CD14-positive monocyte (primary cell): Measurements from ENCODE around the gene ELL3. TPM values are rescaled to one million over a fixed set of nuclear protein-coding genes. Genes with fewer than 3 reads are reported as not detected.

ENCODE experiments used
- DNase-seq, 3 donors: peaks; one replicate each; pipeline ENCODE4 v3.0.0-alpha.2; 2011 to 2022
- H2AFZ ChIP-seq: 2 replicates; pipeline ENCODE4 v1.6.0; 2012; ENCODE audit warnings: mild to moderate bottlenecking, low read depth, low read length, inconsistent platforms; ENCODE audit not compliant: insufficient read depth, poor library complexity, severe bottlenecking
- H3K27ac ChIP-seq, 2 donors: 1 replicate in 1 of 2; 2 replicates in 1 of 2; pipeline ENCODE4 v1.5.1; 2012 to 2013; ENCODE audit warnings: low read length in 2 of 2, control low read depth in 1 of 2, inconsistent platforms in 1 of 2, low read depth in 1 of 2, mild to moderate bottlenecking in 1 of 2
- H3K27me3 ChIP-seq, 2 donors: one replicate each; pipeline versions ENCODE4 v1.6.0 to v1.6.1; 2011 to 2013; ENCODE audit warnings: low read length in 2 of 2; ENCODE audit not compliant: control insufficient read depth in 2 of 2, insufficient read depth in 2 of 2
- H3K36me3 ChIP-seq, 2 donors: replicated peaks in 1 of 2; 1 replicate in 1 of 2; 2 replicates in 1 of 2; pipeline versions ENCODE4 v1.5.1 to v1.6.1; 2012 to 2013; ENCODE audit warnings: low read length in 2 of 2, control low read depth in 1 of 2, inconsistent platforms in 1 of 2, mild to moderate bottlenecking in 1 of 2; ENCODE audit not compliant: insufficient read depth in 2 of 2, control insufficient read depth in 1 of 2
- H3K4me1 ChIP-seq, 2 donors: 1 replicate in 1 of 2; 2 replicates in 1 of 2; pipeline versions ENCODE4 v1.5.1 to v1.6.1; 2012 to 2013; ENCODE audit warnings: low read length in 2 of 2, control low read depth in 1 of 2, inconsistent platforms in 1 of 2, mild to moderate bottlenecking in 1 of 2, moderate library complexity in 1 of 2; ENCODE audit not compliant: insufficient read depth in 2 of 2, control insufficient read depth in 1 of 2
- H3K4me2 ChIP-seq: replicated peaks from 2 replicates; pipeline ENCODE3; 2012; ENCODE audit warnings: low read length, moderate library complexity, mild to moderate bottlenecking; ENCODE audit not compliant: poor library complexity, severe bottlenecking; ENCODE audit errors: extremely low read depth
- H3K4me3 ChIP-seq, 3 experiments: fragments of 200-600 bp in 1 of 3; sonication (generic) in 1 of 3; replicated peaks in 1 of 3; 1 replicate in 2 of 3; 2 replicates in 1 of 3; pipeline ENCODE4 v1.5.1; 2011 to 2013; ENCODE audit warnings: low read length in 3 of 3, mild to moderate bottlenecking in 3 of 3, control low read depth in 2 of 3, low read depth in 2 of 3, inconsistent platforms in 1 of 3, moderate library complexity in 1 of 3
- H3K79me2 ChIP-seq: 2 replicates; pipeline ENCODE4 v1.6.0; 2012; ENCODE audit warnings: mild to moderate bottlenecking, control low read depth, inconsistent platforms, low read length, moderate library complexity; ENCODE audit not compliant: insufficient read depth
- H3K9ac ChIP-seq: 2 replicates; pipeline ENCODE4 v1.6.0; 2017; ENCODE audit warnings: low read length, mild to moderate bottlenecking; ENCODE audit not compliant: insufficient read depth, poor library complexity, severe bottlenecking
- H3K9me3 ChIP-seq, 2 donors: replicated peaks in 1 of 2; 1 replicate in 1 of 2; 2 replicates in 1 of 2; pipeline versions ENCODE4 v1.5.1 to v1.6.1; 2012 to 2013; ENCODE audit warnings: low read length in 2 of 2, control low read depth in 1 of 2; ENCODE audit not compliant: control insufficient read depth in 1 of 2, insufficient read depth in 1 of 2
- H4K20me1 ChIP-seq: 2 replicates; pipeline ENCODE4 v1.6.0; 2012; ENCODE audit warnings: mild to moderate bottlenecking, low read length, control low read depth, moderate library complexity; ENCODE audit not compliant: insufficient read depth
- H3K27ac Mint-ChIP-seq, 7 donors: one replicate each; pipeline ENCODE4 v1.8.0; 2020; ENCODE audit warnings: mild to moderate bottlenecking in 7 of 7, mixed read lengths in 7 of 7, moderate library complexity in 6 of 7, inconsistent platforms in 2 of 7
- H3K27me3 Mint-ChIP-seq, 3 donors: one replicate each; pipeline ENCODE4 v1.8.0; 2021 to 2022; ENCODE audit warnings: low read depth in 3 of 3, mild to moderate bottlenecking in 3 of 3, mixed read lengths in 3 of 3, moderate library complexity in 3 of 3, inconsistent platforms in 1 of 3
- H3K36me3 Mint-ChIP-seq, 2 donors: one replicate each; pipeline ENCODE4 v1.8.0; 2020; ENCODE audit warnings: mixed read lengths in 2 of 2, inconsistent platforms in 1 of 2, mild to moderate bottlenecking in 1 of 2
- H3K4me1 Mint-ChIP-seq: one replicate; pipeline ENCODE4 v1.8.0; 2020; ENCODE audit warnings: mild to moderate bottlenecking, mixed read lengths
- H3K4me3 Mint-ChIP-seq, 2 donors: one replicate each; pipeline ENCODE4 v1.8.0; 2020; ENCODE audit warnings: mild to moderate bottlenecking in 2 of 2, mixed read lengths in 2 of 2, moderate library complexity in 1 of 2
- H3K9me3 Mint-ChIP-seq, 7 donors: one replicate each; pipeline ENCODE4 v1.8.0; 2020 to 2022; ENCODE audit warnings: mixed read lengths in 7 of 7, mild to moderate bottlenecking in 6 of 7, moderate library complexity in 6 of 7, inconsistent platforms in 2 of 7
- WGBS: methylation state at CpG from one replicate; pipeline ENCODE4 v1.1.5; 2013; ENCODE audit warnings: missing lambda C conversion rate; ENCODE audit not compliant: insufficient coverage; 5-methylcytosine and 5-hydroxymethylcytosine counted together
- intact Hi-C, 2 donors: fragments of 100-400 bp; cut with micrococcal nuclease; formaldehyde crosslinking; loops; one replicate each; pipeline versions ENCODE4 v1.15.0 to v1.15.1; 2023
- polyA plus RNA-seq, 3 donors: library from polyadenylated mRNA; depleted of rRNA in 1 of 3; unstranded in 2 of 3; stranded (reverse) in 1 of 3; fragments of 300-500 nt in 2 of 3; fragments of >200 nt in 1 of 3; fragmentation: Illumina TruSeq in 2 of 3; gene quantifications; 1 replicate in 2 of 3; 2 replicates in 1 of 3; pipeline ENCODE4 v1.2.3, GENCODE V29; 2012 to 2021
- TF ChIP-seq, protein P1 (sequence below): fragments of 200-600 bp; IDR thresholded peaks from one replicate; pipeline ENCODE4 v1.8.0; 2022; ENCODE audit warnings: antibody characterized with exemption, mild to moderate bottlenecking

ELL3 gene
- polyA plus RNA-seq, 3 donors = 0.29 to 1.2 (median 0.60) TPM

DNA sequence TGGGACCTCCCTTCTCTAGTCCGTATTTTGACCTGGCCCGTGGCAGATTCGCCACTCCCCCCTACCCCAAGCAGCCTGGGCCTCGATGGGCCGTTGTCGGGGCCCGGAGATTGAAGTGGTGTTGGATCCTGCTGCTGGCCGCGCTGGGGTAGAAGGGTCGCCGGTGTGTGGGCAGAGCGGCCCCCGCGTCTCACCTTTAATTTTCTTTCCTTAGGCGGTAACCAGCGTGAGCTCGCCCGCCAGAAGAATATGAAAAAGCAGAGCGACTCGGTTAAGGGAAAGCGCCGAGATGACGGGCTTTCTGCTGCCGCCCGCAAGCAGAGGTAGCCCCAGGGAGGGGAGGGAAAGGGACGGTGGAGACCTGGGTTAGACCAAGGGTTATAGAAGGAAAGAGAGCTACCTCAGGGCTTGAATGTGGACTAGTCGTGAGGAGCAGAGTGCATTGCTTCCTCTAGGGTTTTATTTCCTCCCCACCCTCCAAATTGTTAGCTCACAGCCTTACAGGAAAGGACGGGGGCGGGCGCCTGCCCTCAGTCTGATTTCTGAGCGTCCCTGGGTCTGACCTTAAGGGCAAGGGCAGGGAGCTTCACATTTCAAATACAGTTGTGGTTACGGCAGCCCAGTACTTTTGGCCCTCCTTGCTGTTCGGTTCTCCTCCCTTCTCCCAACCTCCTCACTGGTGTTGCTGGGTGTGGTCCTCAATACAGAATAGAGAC is 16.2 kb upstream of the ELL3 start:
- H3K4me3 Mint-ChIP-seq = peak overlapping the region; percentile 95
- peaks cover 0 to 1% (median 0%) of the 10 kb centered on the region in 3 donors for H3K27me3 Mint-ChIP-seq
- WGBS = under 1% methylated on average over 21 of the region's 33 CpGs
- peak overlapping the region; percentile 64 for H2AFZ ChIP-seq
- peak overlapping the region; percentile 95 for H3K4me2 ChIP-seq
- peak in 2 of 3 donors; percentile 35 to 36 for DNase-seq
- no peaks in the 10 kb centered on the region for H3K9me3 Mint-ChIP-seq
- TF ChIP-seq, protein P1, sequence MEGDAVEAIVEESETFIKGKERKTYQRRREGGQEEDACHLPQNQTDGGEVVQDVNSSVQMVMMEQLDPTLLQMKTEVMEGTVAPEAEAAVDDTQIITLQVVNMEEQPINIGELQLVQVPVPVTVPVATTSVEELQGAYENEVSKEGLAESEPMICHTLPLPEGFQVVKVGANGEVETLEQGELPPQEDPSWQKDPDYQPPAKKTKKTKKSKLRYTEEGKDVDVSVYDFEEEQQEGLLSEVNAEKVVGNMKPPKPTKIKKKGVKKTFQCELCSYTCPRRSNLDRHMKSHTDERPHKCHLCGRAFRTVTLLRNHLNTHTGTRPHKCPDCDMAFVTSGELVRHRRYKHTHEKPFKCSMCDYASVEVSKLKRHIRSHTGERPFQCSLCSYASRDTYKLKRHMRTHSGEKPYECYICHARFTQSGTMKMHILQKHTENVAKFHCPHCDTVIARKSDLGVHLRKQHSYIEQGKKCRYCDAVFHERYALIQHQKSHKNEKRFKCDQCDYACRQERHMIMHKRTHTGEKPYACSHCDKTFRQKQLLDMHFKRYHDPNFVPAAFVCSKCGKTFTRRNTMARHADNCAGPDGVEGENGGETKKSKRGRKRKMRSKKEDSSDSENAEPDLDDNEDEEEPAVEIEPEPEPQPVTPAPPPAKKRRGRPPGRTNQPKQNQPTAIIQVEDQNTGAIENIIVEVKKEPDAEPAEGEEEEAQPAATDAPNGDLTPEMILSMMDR = no peak
- peak overlapping the region; percentile 100 for H3K9ac ChIP-seq
- intact Hi-C loops = loop anchor here (5.0 kb wide), 2 partner anchors 34 to 46 kb away; partner anchors contain the start of genes WDR76 (in 2 of the 2) and PDIA3 (in 1 of the 2)
- H3K4me1 ChIP-seq = peaks cover 21 to 27% of the 10 kb centered on the region in 2 donors
- no peaks in the 10 kb centered on the region for H3K27me3 ChIP-seq
- peak overlapping the region; percentile 83 to 100 (median 100) for H3K4me3 ChIP-seq
- H3K36me3 Mint-ChIP-seq = peaks cover 39 to 41% of the 10 kb centered on the region in 2 donors
- H3K36me3 ChIP-seq = peaks cover 27 to 44% of the 10 kb centered on the region in 2 donors
- H3K9me3 ChIP-seq = no peaks in the 10 kb centered on the region
- peaks cover 39% of the 10 kb centered on the region for H4K20me1 ChIP-seq
- peaks cover 40% of the 10 kb centered on the region for H3K79me2 ChIP-seq
- H3K4me1 Mint-ChIP-seq = peaks cover 39% of the 10 kb centered on the region
- peak overlapping the region; percentile 98 to 100 (median 99) for H3K27ac Mint-ChIP-seq
- peak overlapping the region; percentile 98 to 100 for H3K27ac ChIP-seq

DNA sequence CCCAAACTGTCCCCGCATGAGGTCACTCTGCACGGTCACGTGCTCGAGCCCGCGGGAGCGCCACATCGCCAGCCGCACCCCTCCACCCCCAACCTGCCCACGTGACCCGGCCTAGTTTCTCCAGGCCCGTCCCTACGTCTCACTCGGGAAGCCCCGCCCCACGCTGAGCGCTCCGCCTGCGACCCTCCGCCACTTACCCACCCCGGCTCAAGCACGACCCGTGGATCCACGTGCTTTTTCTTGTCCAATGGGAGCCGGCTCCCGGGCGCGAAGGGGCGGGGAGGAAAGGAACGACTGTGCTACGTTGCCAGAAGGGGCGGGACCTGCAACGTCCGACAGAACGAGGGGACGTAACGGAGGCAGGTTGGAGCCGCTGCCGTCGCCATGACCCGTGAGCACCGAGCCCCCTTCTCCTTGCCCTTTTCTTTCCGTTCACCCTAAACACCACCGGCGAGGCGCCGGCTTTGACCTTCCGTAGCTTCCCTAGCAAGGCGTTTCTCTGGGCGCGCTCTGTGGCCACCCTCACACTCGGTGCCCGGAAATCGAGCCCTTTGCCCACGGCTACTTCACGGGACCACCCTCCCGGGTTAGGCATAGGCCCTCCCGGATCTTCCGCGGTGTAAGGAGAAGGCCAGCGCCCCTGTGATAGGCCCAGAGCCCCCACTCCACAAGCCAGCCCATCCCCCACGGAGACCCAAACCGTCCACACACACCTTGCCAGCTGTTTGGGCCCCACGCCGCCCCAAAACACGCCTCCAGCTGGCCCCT is 15.4 kb upstream of the ELL3 start, which contains the start of gene SERF2:
Gene SERF2 (plus strand): TSS at position 328 of the 768 bp plus-strand sequence. CDS start 57 bp downstream, at position 385.
- DNase-seq = peak; percentile 98 to 100 (median 100)
- peak within 1 kb of the TSS; percentile 94 for H2AFZ ChIP-seq
- no peaks in the 10 kb centered on the region for H3K9me3 ChIP-seq
- Mint-ChIP-seq H3K27me3 (peaks cover 0 to 1% (median 0%) of the 10 kb centered on the region in 3 donors), H3K4me1 (peaks cover 35% of the 10 kb centered on the region), H3K9me3 (no peaks in the 10 kb centered on the region), H3K36me3 (peaks cover 36 to 41% of the 10 kb centered on the region in 2 donors), H3K4me3 (peak within 1 kb of the TSS; percentile 95), H3K27ac (peak within 1 kb of the TSS; percentile 98 to 100 (median 99))
- intact Hi-C loops = loop anchor here (5.0 kb wide), 2 partner anchors 35 to 45 kb away; partner anchors contain the start of genes WDR76 (in 2 of the 2) and PDIA3 (in 1 of the 2)
- TF ChIP-seq, protein P1 = no peak
- peak within 1 kb of the TSS; percentile 98 to 100 for H3K27ac ChIP-seq
- peak within 1 kb of the TSS; percentile 100 for H3K9ac ChIP-seq
- H3K4me3 ChIP-seq = peak within 1 kb of the TSS; percentile 83 to 100 (median 100)
- H3K27me3 ChIP-seq = no peaks in the 10 kb centered on the region
- peaks cover 40% of the 10 kb centered on the region for H3K79me2 ChIP-seq
- peaks cover 39% of the 10 kb centered on the region for H4K20me1 ChIP-seq
- H3K4me2 ChIP-seq = peak within 1 kb of the TSS; percentile 95
- peaks cover 27 to 38% of the 10 kb centered on the region in 2 donors for H3K36me3 ChIP-seq
- under 1% methylated on average over 58 of the region's 66 CpGs for WGBS
- H3K4me1 ChIP-seq = peaks cover 21 to 27% of the 10 kb centered on the region in 2 donors
